Progenitor cell of endocrine pancreas (in vitro differentiated cells): Measurements from ENCODE around the gene BTG4. TPM values are rescaled to one million over a fixed set of nuclear protein-coding genes. Genes with fewer than 3 reads are reported as not detected.

Experiments used
- DNase-seq: peaks from one replicate; pipeline ENCODE4 v3.0.0; 2021; ENCODE audit warnings: low spot score; ENCODE audit not compliant: unreplicated experiment
- H3K27ac Mint-ChIP-seq: 2 replicates; pipeline ENCODE4 v1.8.0; 2021; ENCODE audit warnings: mild to moderate bottlenecking, moderate library complexity, mixed read lengths
- H3K27me3 Mint-ChIP-seq: 2 replicates; pipeline ENCODE4 v1.8.0; 2021; ENCODE audit warnings: mixed read lengths
- H3K36me3 Mint-ChIP-seq: 2 replicates; pipeline ENCODE4 v1.8.0; 2022; ENCODE audit warnings: mixed read lengths; ENCODE audit not compliant: insufficient read depth
- H3K4me1 Mint-ChIP-seq: 2 replicates; pipeline ENCODE4 v1.8.0; 2021; ENCODE audit warnings: low read depth, mixed read lengths
- H3K4me3 Mint-ChIP-seq: 2 replicates; pipeline ENCODE4 v1.8.0; 2021; ENCODE audit warnings: low read depth, mild to moderate bottlenecking, moderate library complexity, mixed read lengths
- H3K9me3 Mint-ChIP-seq: 2 replicates; pipeline ENCODE4 v1.8.0; 2021; ENCODE audit warnings: low read depth, mixed read lengths
- CTCF ChIP-seq: fragments of 200-600 bp; sonication (generic); IDR thresholded peaks from one replicate; pipeline ENCODE4 v1.5.0; 2021; ENCODE audit warnings: antibody characterized with exemption, mild to moderate bottlenecking; ENCODE audit not compliant: unreplicated experiment
- total RNA-seq: library from RNA; stranded (reverse); gene quantifications from 2 replicates; pipeline ENCODE4 v1.2.1, GENCODE V29; 2021

BTG4 gene
- total RNA-seq, 1 donor from 2014 or later = not detected

- H3K27ac Mint-ChIP-seq = no peak overlapping the region
- H3K36me3 Mint-ChIP-seq = no peaks in the 10 kb centered on the region
- no peak overlapping the region for H3K4me3 Mint-ChIP-seq
- H3K9me3 Mint-ChIP-seq = no peaks in the 10 kb centered on the region
- TF ChIP-seq CTCF = no peak
- H3K27me3 Mint-ChIP-seq = peaks cover 11% of the 10 kb centered on the region
- no peak for DNase-seq
- H3K4me1 Mint-ChIP-seq = no peaks in the 10 kb centered on the region
Observed at GRCh38 chr11:111549196-111549868, 37.1 kb upstream of the BTG4 start.

GRCh38 chr11:111548525-111548924 is 36.3 kb upstream of the BTG4 start:
- TF ChIP-seq CTCF = no peak
- Mint-ChIP-seq H3K36me3 (no peaks in the 10 kb centered on the region), H3K4me3 (no peak overlapping the region)

GRCh38 chr11:111542606-111543275 is 30.6 kb upstream of the BTG4 start:
- H3K27me3 Mint-ChIP-seq = peaks cover 58% of the 10 kb centered on the region
- DNase-seq = no peak
- H3K4me1 Mint-ChIP-seq = peaks cover 6% of the 10 kb centered on the region
- H3K36me3 Mint-ChIP-seq = no peaks in the 10 kb centered on the region
- no peak overlapping the region for H3K27ac Mint-ChIP-seq
- TF ChIP-seq CTCF = no peak
- H3K9me3 Mint-ChIP-seq = no peaks in the 10 kb centered on the region
- no peak overlapping the region for H3K4me3 Mint-ChIP-seq

More at GRCh38 chr11:111548525-111548924, 36.3 kb upstream of the BTG4 start:
- no peak overlapping the region for H3K27ac Mint-ChIP-seq
- H3K27me3 Mint-ChIP-seq = peaks cover 17% of the 10 kb centered on the region
- no peaks in the 10 kb centered on the region for H3K9me3 Mint-ChIP-seq
- no peaks in the 10 kb centered on the region for H3K4me1 Mint-ChIP-seq
- DNase-seq = no peak

GRCh38 chr11:111541254-111542061 is 29.3 kb upstream of the BTG4 start:
- H3K36me3 Mint-ChIP-seq = no peaks in the 10 kb centered on the region
- no peak for DNase-seq
- H3K27me3 Mint-ChIP-seq = peaks cover 66% of the 10 kb centered on the region
- H3K4me1 Mint-ChIP-seq = peaks cover 6% of the 10 kb centered on the region
- H3K9me3 Mint-ChIP-seq = no peaks in the 10 kb centered on the region
- no peak for TF ChIP-seq CTCF
- H3K4me3 Mint-ChIP-seq = peak overlapping the region; percentile 67
- H3K27ac Mint-ChIP-seq = peak overlapping the region; percentile 9

GRCh38 chr11:111540937-111541253 is 28.7 kb upstream of the BTG4 start:
- TF ChIP-seq CTCF = no peak
- Mint-ChIP-seq H3K27me3 (peaks cover 69% of the 10 kb centered on the region), H3K27ac (no peak overlapping the region), H3K4me1 (peaks cover 6% of the 10 kb centered on the region), H3K9me3 (no peaks in the 10 kb centered on the region), H3K4me3 (peak overlapping the region; percentile 67), H3K36me3 (no peaks in the 10 kb centered on the region)
- DNase-seq = no peak
